Testis (tissue), 3 donors: ENCODE results near the gene VASN. TPM values are rescaled to one million over a fixed set of nuclear protein-coding genes. Genes with fewer than 3 reads are reported as not detected.

ENCODE experiments used
- DNase-seq: peaks from one replicate; pipeline ENCODE4 v3.0.0-alpha.2; 2019
- H3K27ac ChIP-seq, 2 donors: fragments of 200-600 bp; sonication (generic); one replicate each; pipeline ENCODE4 v1.5.1; 2019
- H3K27me3 ChIP-seq: fragments of 200-600 bp; sonication (generic); one replicate; pipeline ENCODE4 v1.5.1; 2019
- H3K36me3 ChIP-seq: fragments of 200-600 bp; sonication (generic); one replicate; pipeline ENCODE4 v1.5.1; 2017; ENCODE audit warnings: low read depth; ENCODE audit errors: missing control alignments
- H3K4me1 ChIP-seq: fragments of 200-600 bp; sonication (generic); one replicate; pipeline ENCODE4 v1.5.1; 2019
- H3K4me3 ChIP-seq, 2 donors: fragments of 200-600 bp; sonication (generic); one replicate each; pipeline ENCODE4 v1.5.1; 2017 to 2019
- H3K9me3 ChIP-seq: fragments of 200-600 bp; sonication (generic); one replicate; pipeline ENCODE4 v1.5.1; 2017
- POLR2A ChIP-seq: fragments of 450-650 bp; IDR thresholded peaks from one replicate; pipeline ENCODE4 v1.6.1; 2017; ENCODE audit warnings: antibody characterized with exemption, mild to moderate bottlenecking, moderate library complexity
- WGBS, 2 donors: methylation state at CpG; one replicate each; pipeline ENCODE4 v1.1.5; 2018; 5-methylcytosine and 5-hydroxymethylcytosine counted together
- intact Hi-C: fragments of 100-400 bp; cut with DNase I; formaldehyde crosslinking; loops from one replicate; pipeline ENCODE4 v1.15.1; 2023; ENCODE audit warnings: low total_unique reads
- polyA plus RNA-seq: library from polyadenylated mRNA; stranded (reverse); fragments of 350-450 nt; fragmentation: Illumina TruSeq; extraction: RNeasy Lipid Tissue Mini Kit (QIAGEN cat#74804); gene quantifications from one replicate; pipeline ENCODE4 v1.2.3, GENCODE V29; 2014; ENCODE audit warnings: low read depth, low replicate concordance; ENCODE audit not compliant: insufficient read depth
- total RNA-seq, 2 donors: library from RNA; depleted of rRNA; stranded (reverse); fragments of >200 nt; gene quantifications; one replicate each; pipeline ENCODE4 v1.2.3, GENCODE V29; 2016
- TF ChIP-seq, protein P1 (sequence below), 3 experiments: fragments of 450-650 bp in 2 of 3; fragments of 200-600 bp in 1 of 3; sonication (generic) in 1 of 3; IDR thresholded peaks; one replicate each; pipeline ENCODE4 v1.5.1; 2016 to 2019; ENCODE audit warnings: antibody characterized with exemption in 3 of 3, mild to moderate bottlenecking in 2 of 3, moderate library complexity in 1 of 3

Gene VASN
- total and polyA plus RNA-seq, 3 donors from 2014 or later: 33.9 to 125 (median 103) TPM

GRCh38 chr16:4361944-4362311 lies 9.7 kb upstream of the VASN start:
- Histone ChIP-seq H3K4me1 (no peaks in the 10 kb centered on the region), H3K4me3 (no peak overlapping the region), H3K27ac (no peak overlapping the region), H3K36me3 (no peaks in the 10 kb centered on the region), H3K9me3 (no peaks in the 10 kb centered on the region), H3K27me3 (no peaks in the 10 kb centered on the region)
- no peak for DNase-seq
- intact Hi-C loops: no loop called here
- TF ChIP-seq, protein P1, sequence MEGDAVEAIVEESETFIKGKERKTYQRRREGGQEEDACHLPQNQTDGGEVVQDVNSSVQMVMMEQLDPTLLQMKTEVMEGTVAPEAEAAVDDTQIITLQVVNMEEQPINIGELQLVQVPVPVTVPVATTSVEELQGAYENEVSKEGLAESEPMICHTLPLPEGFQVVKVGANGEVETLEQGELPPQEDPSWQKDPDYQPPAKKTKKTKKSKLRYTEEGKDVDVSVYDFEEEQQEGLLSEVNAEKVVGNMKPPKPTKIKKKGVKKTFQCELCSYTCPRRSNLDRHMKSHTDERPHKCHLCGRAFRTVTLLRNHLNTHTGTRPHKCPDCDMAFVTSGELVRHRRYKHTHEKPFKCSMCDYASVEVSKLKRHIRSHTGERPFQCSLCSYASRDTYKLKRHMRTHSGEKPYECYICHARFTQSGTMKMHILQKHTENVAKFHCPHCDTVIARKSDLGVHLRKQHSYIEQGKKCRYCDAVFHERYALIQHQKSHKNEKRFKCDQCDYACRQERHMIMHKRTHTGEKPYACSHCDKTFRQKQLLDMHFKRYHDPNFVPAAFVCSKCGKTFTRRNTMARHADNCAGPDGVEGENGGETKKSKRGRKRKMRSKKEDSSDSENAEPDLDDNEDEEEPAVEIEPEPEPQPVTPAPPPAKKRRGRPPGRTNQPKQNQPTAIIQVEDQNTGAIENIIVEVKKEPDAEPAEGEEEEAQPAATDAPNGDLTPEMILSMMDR (IDR thresholded peaks at IDR 0.05): no peak
- TF ChIP-seq POLR2A: no peak
- WGBS, 2 donors: 89 to 97% methylated on average over 6 to 12 of the region's 12 CpGs

- Histone ChIP-seq H3K4me3 (no peak overlapping the region), H3K27ac (no peak overlapping the region), H3K27me3 (no peaks in the 10 kb centered on the region), H3K36me3 (no peaks in the 10 kb centered on the region), H3K9me3 (no peaks in the 10 kb centered on the region), H3K4me1 (no peaks in the 10 kb centered on the region)
- TF ChIP-seq POLR2A: no peak
- TF ChIP-seq, protein P1 (IDR thresholded peaks at IDR 0.05): no peak
- 82 to 90% methylated on average over 10 to 19 of the region's 19 CpGs for WGBS, 2 donors
- intact Hi-C loops: no loop called here
- no peak for DNase-seq
These were observed 9.0 kb upstream of the VASN start for GRCh38 chr16:4362476-4363135.

- no peak overlapping the region for H3K27ac ChIP-seq
- no peak for DNase-seq
- no peaks in the 10 kb centered on the region for H3K9me3 ChIP-seq
- H3K27me3 ChIP-seq: no peaks in the 10 kb centered on the region
- intact Hi-C loops: no loop called here
- H3K36me3 ChIP-seq: no peaks in the 10 kb centered on the region
- WGBS, 2 donors: 90 to 93% methylated on average over 22 to 37 of the region's 37 CpGs
- H3K4me3 ChIP-seq: no peak overlapping the region
- no peak for TF ChIP-seq POLR2A
- TF ChIP-seq, protein P1 (IDR thresholded peaks at IDR 0.05): no peak
- no peaks in the 10 kb centered on the region for H3K4me1 ChIP-seq
These were observed 7.2 kb upstream of the VASN start for GRCh38 chr16:4364196-4365013.

DNA sequence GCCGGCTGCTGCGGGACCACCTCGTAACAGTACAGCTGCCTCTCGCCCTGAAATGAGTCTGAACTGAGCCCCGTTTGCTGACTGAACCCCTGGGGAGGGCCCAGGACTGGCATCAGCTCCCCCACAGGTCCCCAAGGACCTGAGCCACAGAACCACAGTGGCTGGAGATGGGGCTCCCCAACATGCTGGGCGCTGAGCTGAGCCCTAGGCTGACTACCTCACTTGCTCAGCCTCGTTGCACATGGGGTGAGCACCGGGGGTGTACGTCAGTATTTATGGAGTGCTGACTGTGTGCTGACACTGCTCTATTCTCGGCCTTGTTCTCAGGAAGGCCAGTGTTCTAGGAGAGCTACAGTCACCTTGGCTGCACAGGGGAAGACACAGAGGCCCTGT lies 6.6 kb upstream of the VASN start:
- 90 to 94% methylated on average over 10 of the region's 10 CpGs for WGBS, 2 donors
- intact Hi-C loops: no loop called here

More for the DNA sequence above, 6.6 kb upstream of the VASN start:
- TF ChIP-seq, protein P1 (IDR thresholded peaks at IDR 0.05): no peak
- no peak for TF ChIP-seq POLR2A
- Histone ChIP-seq H3K4me1 (peaks cover 2% of the 10 kb centered on the region), H3K27me3 (no peaks in the 10 kb centered on the region), H3K4me3 (no peak overlapping the region), H3K9me3 (no peaks in the 10 kb centered on the region), H3K36me3 (no peaks in the 10 kb centered on the region), H3K27ac (no peak overlapping the region)
- DNase-seq: no peak
